HG03439 (cell line): Measurements from ENCODE around the gene ULK4.

ENCODE experiments used
- ATAC-seq: cut with Tn5 transposase; IDR thresholded peaks from one replicate; pipeline ENCODE4 v1.9.1; 2021; ENCODE audit warnings: mild to moderate bottlenecking, moderate library complexity; ENCODE audit not compliant: unreplicated experiment

Gene ULK4

DNA sequence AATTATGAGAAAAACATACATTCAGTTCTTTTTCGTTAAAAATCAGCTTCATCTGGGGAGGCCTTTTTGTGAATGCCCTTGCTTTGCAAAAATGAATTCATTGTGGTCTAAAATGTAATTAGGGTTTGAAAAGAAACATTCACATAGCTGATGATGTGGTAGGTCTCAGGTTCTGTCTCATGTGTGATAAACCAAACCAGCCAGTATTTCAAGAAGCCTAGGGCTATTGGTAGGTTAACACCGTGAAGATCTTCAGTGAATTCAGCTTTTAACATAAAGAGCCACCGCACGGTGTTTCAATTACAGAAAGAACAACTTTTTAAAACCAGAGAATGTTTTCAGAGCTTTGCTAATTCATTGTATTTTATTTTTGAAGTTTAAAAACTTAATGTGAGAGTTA lies 720.7 kb downstream of the ULK4 start:
- ATAC-seq = no peak

DNA sequence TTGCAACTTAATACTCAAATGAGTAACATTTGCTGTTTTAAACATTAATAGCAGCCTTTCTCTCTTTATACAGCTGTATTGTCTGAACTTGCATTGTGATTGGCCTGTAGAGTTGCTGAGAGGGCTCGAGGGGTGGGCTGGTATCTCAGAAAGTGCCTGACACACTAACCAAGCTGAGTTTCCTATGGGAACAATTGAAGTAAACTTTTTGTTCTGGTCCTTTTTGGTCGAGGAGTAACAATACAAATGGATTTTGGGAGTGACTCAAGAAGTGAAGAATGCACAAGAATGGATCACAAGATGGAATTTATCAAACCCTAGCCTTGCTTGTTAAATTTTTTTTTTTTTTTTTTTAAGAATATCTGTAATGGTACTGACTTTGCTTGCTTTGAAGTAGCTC lies 722.3 kb downstream of the ULK4 start:
- ATAC-seq = no peak

DNA sequence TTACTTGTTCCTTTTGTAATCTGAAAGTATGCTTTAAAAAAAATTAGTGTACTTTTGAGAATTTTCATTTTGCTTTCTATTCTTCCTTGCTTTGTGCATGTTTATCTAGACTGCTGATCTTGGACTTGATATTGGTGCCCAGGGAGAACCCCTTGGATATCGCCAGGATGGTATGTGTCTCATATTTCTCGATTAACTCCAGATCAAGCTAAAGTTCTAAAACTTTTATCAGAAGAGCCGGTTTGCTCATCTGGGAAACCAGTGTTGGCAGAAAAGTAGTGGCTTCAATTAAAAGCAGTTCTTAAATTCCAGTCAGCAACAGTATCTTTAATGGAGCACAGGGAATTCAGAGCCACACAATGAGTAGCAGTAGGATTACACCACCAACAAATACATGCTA lies 724.0 kb downstream of the ULK4 start:
- ATAC-seq = no peak

DNA sequence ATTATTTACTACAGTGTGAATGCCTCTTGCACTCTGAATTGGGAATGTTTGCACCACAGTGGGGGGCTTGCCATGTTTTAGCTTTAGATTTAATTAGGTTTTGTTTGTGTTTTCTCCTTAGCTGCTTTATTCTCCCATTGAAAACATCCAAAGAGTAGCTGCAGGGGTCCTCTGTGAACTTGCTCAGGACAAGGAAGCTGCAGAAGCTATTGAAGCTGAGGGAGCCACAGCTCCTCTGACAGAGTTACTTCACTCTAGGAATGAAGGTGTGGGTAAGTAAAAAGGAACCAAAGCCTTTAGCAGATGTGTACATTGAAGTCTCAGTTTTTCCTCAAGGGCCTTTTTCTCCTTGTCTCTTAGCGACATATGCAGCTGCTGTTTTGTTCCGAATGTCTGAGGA lies 725.7 kb downstream of the ULK4 start:
- ATAC-seq = no peak

DNA sequence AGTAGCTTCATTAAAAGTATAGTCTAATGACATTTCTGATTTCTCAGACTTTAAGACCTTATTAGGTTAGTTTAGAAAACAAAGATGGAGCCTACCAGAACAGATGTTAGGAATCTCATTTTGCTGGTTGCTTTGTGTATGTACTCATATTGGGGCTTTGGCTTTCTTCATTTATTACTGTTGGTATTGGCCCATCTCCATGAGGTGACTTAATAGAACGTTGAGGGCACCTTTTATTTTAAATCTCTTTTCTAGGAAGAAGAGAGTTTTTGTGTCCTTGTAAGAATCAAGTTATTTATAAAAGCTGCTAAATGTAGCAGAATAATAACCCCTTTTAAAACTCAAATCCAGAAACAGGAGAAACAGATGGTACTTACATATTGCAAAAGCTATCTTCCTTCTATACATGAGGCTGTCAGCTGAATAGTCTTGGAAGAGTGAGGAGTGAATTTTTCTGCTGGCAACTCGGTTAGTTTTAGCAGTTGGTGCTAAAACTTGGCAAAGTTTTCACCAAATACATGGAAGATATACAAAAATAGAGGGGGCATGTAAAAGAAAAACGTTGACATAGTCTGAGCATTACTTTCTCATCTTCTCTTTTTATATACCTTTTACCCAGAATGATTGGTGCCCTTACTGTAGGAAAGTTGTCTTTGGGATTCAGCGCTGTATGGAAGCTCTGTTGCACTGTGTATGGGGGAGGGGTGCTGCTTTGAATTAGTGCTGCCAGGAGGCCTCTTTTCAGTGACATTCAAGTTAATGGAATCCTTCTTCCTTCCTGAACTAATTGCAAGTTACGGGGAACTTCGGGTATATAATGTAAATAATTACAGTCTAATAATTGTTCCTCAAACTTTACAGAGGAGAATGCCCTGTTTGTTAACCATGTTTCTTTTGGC lies 726.8 kb downstream of the ULK4 start:
- no peak for ATAC-seq

DNA sequence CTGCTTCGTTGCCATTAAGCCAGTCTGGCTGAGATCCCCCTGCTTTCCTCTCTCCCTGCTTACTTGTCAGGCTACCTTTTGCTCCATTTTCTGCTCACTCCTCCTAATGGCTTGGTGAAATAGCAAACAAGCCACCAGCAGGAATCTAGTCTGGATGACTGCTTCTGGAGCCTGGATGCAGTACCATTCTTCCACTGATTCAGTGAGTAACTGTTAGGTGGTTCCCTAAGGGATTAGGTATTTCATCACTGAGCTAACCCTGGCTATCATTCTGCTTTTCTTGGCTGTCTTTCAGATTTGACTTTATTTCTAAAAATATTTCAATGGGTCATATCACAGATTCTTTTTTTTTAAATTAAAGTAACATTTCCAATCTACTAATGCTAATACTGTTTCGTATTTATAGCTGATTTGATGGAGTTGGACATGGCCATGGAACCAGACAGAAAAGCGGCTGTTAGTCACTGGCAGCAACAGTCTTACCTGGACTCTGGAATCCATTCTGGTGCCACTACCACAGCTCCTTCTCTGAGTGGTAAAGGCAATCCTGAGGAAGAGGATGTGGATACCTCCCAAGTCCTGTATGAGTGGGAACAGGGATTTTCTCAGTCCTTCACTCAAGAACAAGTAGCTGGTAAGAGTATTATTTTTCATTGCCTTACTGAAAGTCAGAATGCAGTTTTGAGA lies 737.6 kb downstream of the ULK4 start:
- no peak for ATAC-seq

DNA sequence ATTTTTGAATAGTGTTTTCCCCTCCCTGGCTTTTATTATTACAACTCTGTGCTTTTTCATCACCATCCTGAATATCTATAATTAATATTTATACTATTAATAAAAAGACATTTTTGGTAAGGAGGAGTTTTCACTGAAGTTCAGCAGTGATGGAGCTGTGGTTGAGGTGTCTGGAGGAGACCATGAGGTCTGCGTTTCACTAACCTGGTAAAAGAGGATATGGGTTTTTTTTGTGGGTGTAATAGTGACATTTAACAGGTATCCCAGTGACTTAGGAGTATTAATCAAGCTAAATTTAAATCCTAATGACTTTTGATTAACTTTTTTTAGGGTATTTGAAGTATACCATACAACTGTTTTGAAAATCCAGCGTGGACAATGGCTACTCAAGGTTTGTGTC lies 738.2 kb downstream of the ULK4 start:
- ATAC-seq = no peak

DNA sequence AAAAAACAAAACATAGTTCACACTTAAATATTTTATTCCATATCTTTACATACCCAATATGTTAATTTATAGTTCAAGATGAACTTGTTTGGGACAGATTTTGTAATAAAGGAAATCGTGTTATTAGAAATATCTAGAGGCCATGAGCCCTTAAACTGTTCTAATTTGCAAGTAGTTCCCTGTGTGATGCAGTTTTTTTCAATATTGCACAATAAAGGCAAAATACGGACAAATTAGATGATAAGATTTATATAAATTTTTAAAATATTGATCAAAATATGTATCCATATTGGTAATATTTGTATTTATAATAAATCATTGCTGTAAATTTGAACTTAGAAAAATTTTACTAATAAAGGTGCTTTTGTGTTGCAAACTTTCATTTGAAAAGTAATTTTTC lies 738.8 kb downstream of the ULK4 start:
- no peak for ATAC-seq

DNA sequence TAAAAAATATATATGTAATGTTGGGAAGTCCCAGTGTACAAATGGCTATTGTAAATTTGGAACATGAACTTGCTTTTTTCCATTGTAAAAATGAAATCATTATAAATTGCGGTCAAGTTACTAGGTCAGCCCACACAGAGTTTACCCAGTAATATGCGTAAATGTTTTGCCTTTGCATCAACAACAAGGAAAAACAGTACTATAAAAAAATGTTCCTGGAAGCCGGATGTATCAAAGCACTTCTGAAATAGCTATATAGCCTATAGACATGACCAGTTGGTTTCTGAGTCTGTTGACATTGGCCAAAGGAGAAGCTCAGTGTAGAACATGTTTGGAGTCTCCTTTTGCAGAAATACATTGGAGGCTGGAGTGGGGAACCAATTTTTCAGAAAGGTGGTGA lies 739.4 kb downstream of the ULK4 start:
- no peak for ATAC-seq

DNA sequence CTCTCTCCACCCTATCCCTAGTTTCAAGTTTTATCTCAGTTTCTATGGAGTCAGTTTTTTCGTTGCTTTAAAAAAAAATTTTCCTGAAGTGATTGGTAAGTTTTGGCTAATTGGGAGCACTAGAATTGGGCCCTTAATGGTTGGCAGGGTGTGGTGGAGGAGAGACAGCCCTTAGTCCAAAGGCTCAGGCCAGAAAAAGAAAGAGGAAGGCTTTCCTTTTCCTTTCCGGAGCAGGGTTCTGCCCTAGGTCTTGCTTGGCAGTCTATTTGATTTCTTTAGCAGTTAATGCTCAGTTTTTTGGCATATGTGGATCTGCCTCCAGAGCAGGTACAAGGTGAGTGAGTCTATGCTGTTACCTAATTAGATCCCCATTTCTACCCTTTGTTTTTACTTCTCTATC lies 739.9 kb downstream of the ULK4 start:
- ATAC-seq = no peak

DNA sequence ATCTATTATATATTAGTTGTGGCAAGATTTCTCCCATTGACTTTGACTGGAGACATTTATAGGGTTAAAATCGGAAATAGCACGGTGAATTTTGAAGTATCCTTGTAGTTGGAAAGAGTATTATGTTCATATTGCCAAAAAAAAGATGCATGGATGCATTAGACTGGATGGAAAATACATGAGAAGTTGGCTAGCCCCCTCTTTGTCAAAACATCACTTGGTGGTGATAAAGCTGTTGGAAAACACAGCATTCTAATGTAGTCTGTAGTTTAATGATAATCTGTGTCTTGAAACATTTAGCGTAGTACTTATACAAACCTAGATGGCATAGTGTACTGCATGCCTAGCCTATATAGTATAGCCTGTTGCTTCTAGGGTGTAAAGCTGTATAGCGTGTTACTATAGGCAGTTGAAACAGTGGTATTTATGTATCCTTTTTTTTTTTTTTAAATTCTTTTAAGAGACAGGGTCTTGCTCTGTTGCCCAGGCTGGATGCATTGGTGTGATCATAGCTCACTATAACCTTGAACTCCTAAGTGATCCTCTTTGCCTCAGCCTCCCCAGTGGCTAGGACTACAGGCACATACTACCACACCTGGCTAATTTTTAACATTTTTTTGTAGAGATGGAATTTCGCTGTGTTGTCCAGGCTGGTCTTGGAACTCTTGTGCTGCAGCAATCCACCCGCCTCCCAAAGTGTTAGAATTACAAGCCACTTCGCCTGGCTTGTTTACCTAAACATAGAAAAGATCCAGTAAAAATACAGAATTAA lies 740.8 kb downstream of the ULK4 start:
- no peak for ATAC-seq

DNA sequence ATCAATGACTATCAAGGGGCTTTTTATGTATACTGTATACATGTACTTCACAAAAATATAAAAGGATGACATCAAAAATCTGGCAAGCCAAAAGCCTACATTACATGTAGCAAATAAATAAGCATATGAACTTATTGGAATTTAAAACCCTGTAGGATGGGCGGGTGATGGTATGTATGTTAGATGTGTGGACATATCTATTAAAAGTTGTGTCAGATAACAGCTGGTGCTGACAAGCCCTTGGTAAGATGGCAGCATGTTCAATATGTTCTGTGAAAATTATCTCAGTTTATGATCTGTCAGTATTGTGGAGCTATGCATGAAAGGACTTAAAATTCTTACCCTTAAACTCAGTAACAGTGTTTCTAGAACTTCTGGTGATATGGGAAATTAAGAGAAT lies 742.5 kb downstream of the ULK4 start:
- no peak for ATAC-seq

DNA sequence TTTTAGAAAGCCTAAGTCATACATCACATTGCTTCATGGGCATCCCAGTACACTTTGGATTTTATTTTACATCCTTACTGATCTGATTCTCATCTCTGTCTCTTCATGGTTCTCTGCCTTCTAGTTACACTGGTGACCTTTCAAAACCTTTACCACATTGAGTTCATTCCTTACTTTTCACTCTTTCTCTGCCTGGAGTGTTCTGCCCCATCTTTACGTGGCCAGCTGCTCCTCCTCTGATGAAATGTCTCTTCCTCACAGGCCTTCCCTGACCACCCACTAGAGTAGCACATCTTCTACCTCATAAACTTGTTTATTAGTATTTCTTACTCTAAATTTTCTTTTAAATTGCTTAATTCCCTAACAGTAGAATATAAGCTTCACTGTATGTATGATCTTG lies 744.9 kb downstream of the ULK4 start:
- ATAC-seq = no peak

DNA sequence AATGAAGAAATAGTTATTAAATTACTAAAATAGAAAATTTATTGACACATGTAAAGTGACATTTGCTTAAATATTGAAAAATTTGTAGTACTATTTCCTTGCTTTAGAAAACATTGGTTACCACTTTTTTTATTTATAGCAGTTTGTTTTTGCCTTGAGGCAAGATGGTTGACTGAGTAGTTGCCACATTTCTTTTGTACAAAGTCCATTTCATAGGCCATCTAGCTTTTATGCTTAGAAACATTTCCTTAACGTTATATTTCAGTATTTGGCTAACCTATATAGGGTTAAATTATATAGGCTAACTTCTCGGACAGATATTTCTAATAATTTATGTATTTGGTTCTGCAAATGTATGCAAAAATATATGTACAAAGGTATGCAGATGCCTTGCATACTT lies 745.5 kb downstream of the ULK4 start:
- no peak for ATAC-seq

DNA sequence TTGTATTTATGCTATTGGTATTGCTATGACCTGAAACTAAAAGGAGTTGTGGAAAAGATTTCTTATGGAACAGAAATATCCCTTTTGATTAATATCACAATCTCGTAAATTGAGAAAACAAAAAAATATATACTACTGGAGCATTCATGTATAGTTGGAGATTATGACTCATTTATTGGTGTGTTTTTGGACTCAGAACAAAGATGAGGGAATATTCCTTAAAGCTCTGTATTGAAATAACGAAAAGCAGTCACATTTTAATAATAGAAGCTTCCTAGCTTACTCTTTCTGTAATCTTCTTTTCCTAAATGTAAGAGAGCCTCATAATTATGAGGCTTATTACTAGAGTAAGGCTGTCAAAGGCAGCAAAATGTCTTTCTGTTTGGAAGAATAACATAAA lies 748.3 kb downstream of the ULK4 start:
- ATAC-seq = no peak

DNA sequence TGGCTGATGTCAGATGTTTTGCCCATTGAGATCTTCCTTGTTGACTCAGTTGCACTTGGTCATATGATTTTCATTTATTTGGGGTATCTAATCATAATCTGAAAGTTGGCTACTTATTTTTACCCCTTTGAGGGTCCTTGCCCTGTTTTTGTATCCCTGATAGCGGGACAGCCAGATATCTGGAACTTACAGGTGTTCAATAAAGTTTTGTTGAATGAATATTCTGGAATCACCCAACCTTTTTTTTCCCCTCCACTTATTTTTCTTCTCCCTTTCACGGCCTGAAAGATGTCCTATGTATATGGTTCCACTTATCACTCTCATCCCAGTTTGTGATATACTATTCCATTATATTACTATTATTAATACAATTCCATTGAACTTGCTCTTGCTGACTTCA lies 749.8 kb downstream of the ULK4 start:
- no peak for ATAC-seq

DNA sequence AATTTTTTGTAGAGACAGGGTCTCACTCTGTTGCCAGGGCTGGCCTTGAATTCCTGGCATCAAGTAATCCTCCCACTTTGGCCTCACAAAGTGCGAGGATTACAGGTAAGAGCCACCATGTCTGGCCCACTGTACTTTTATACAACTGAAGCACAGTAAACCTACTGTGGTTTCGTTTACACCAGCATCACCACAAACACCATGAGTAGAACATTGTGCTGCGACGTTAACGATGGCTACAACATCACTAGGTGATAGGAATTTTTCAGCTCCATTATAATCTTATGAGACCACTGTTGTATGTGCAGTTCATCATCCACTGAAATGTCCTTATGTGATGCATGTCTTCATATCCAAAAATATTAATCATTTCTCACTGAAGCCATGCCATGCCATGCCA lies 750.9 kb downstream of the ULK4 start:
- ATAC-seq = no peak

DNA sequence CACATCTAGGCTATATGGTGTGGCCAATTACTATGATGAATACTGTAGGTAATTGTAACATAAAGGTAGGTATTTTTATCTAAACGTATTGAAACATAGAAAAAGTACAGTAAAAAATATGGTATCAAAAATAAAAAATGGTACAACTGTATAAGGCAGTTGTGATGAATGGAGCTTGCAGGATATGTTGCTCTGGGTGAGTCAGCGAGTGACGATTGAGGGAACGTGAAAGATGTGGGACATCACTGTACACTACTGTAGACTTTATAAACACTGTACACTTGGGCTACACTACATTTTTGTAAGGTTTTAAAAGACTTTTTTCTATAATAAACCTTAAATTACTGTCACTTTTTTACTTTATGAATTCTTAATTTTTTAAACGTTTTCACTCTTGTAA lies 752.3 kb downstream of the ULK4 start:
- no peak for ATAC-seq

DNA sequence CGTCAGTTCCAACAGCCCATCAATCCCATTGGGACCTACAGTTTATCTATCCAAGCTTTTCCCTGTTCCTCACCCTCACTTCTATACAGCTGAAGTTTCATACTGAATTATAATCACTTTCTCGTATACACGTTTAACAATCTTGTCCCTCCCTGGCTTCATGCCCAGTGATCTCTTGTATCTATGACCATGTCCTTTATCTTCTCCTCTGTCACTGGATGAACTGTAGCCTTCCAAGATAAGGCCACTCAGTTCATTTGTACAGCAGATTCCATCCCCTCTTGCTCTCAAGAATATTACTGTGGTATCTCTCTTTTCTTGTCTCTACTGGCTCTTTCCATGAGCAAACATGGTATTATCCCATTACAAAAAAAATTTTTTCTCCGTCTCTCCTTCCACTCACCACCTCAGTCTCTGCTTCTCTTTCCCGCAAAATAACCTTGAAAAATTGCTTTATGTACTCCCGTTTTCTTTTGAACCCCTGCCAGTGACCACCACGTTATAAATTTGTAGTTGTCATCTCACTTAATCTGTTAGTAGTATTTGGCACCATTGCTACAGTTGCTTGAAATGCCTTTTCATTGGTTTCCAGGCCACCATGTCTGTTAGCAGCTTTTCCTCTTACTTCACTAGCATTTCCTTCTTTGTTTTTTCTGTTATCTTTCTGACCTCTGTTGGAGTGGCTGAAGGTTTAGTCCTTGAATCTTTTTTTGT lies 753.2 kb downstream of the ULK4 start:
- ATAC-seq = no peak

DNA sequence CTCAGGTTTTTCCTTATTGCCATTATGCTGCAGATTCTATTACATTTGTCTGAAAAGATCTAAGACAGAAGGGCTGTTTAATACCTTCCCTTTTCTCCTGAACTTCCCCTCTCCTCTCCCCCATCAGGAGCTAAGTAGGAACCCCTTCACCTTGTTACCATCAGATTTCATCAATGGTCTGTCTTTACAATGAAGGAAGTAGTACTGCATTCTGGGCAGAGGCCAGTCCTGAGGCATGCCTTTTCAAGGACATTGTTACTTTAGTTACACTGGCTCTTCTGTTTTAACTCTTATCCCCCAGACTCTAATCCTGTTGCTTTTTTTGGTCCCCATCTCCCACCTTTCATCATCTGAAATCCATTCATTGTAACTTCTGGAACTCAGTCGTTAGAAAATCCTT lies 754.5 kb downstream of the ULK4 start:
- no peak for ATAC-seq

DNA sequence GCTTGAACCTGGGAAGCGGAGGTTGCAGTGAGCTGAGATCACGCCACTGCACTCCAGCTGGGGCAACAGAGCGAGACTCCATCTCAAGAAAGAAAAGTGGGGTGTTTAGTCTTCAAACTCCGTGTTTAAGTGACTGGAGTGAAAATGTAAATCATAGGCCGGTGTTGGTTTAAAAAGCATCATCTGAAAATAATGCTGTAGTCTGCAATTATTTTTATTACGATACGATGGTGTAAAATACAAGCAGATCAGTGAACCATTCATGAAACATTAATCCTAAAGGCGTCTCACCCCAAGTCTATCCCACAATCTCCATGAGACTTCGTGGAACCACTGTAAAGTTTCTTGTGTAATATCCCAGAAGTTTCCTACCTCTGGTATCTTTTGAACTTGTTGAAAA lies 756.3 kb downstream of the ULK4 start:
- ATAC-seq = no peak
